Activated CD4-positive, alpha-beta T cell treated with anti-CD3 and anti-CD28 coated beads, Interleukin-2, amount 50 U/mL, for 16 hours (primary cell): ENCODE measurements around the gene PNPLA5.

Experiments used
- DNase-seq: peaks from one replicate; pipeline ENCODE4 v3.0.0-alpha.2; 2020

The PNPLA5 gene

GRCh38 chr22:43901976-43902643 lies 10.3 kb upstream of the PNPLA5 start:
- DNase-seq = no peak

- no peak for DNase-seq
Observed at GRCh38 chr22:43900206-43900605, 8.4 kb upstream of the PNPLA5 start.

GRCh38 chr22:43897751-43898261 lies 6.0 kb upstream of the PNPLA5 start:
- peak; percentile 28 for DNase-seq

- DNase-seq = no peak
Observed at GRCh38 chr22:43895986-43896645, 4.3 kb upstream of the PNPLA5 start.

GRCh38 chr22:43894122-43894521 lies 2.3 kb upstream of the PNPLA5 start:
- no peak for DNase-seq

- DNase-seq = no peak
Observed at GRCh38 chr22:43893266-43893665, 1.5 kb upstream of the PNPLA5 start.

GRCh38 chr22:43892183-43892894 lies 526 bp upstream of the PNPLA5 start:
- no peak for DNase-seq

GRCh38 chr22:43890901-43891331 lies 897 bp downstream of the PNPLA5 start:
- DNase-seq = no peak

GRCh38 chr22:43889860-43890253 lies 2.0 kb downstream of the PNPLA5 start:
- DNase-seq = no peak

- no peak for DNase-seq
Observed at GRCh38 chr22:43889201-43889859, 2.5 kb downstream of the PNPLA5 start.

- no peak for DNase-seq
Observed at GRCh38 chr22:43888740-43889139, 3.1 kb downstream of the PNPLA5 start.

GRCh38 chr22:43887391-43887790 lies 4.4 kb downstream of the PNPLA5 start:
- DNase-seq = no peak

- no peak for DNase-seq
Observed at GRCh38 chr22:43886231-43886630, 5.6 kb downstream of the PNPLA5 start.

- no peak for DNase-seq
Observed at GRCh38 chr22:43885786-43886185, 6.0 kb downstream of the PNPLA5 start.

GRCh38 chr22:43885319-43885671 lies 6.5 kb downstream of the PNPLA5 start:
- no peak for DNase-seq

GRCh38 chr22:43884600-43885318 lies 7.1 kb downstream of the PNPLA5 start:
- DNase-seq = peak; percentile 58

GRCh38 chr22:43883719-43884415 lies 7.9 kb downstream of the PNPLA5 start:
- no peak for DNase-seq

- peak; percentile 66 for DNase-seq
Observed at GRCh38 chr22:43883012-43883661, 8.7 kb downstream of the PNPLA5 start.

- no peak for DNase-seq
Observed at GRCh38 chr22:43882122-43882767, 9.6 kb downstream of the PNPLA5 start.

GRCh38 chr22:43881091-43882061 lies 10.4 kb downstream of the PNPLA5 start:
- DNase-seq = no peak
